DND-41 (cell line): ENCODE measurements around the gene PTPN6.

Source experiments
- CTCF ChIP-seq: IDR thresholded peaks from 2 replicates; pipeline ENCODE4 v1.5.1; 2012; ENCODE audit warnings: borderline replicate concordance, low read length, moderate library complexity, mild to moderate bottlenecking; ENCODE audit not compliant: poor library complexity, severe bottlenecking; ENCODE audit errors: extremely low read depth
- EZH2 ChIP-seq: IDR thresholded peaks from 3 replicates; pipeline ENCODE4 v1.6.1; 2012; ENCODE audit warnings: borderline replicate concordance, low read depth, mild to moderate bottlenecking, moderate library complexity, low read length, inconsistent platforms; ENCODE audit not compliant: severe bottlenecking

- TF ChIP-seq CTCF (no peak), EZH2 (no peak)
Observed at GRCh38 chr12:6970096-6970527, 19.0 kb downstream of the PTPN6 start.
